Keratinocyte (primary cell): ENCODE results near the gene SDHAF4. TPM values are rescaled to one million over a fixed set of nuclear protein-coding genes. Genes with fewer than 3 reads are reported as not detected.

ENCODE experiments used
- DNase-seq: peaks from one replicate; pipeline ENCODE4 v3.0.0-alpha.2; 2011; ENCODE audit warnings: low read depth, missing footprints, low spot score
- FAIRE-seq: peaks from 2 replicates; lab custom pipeline; 2011; peaks lifted over from hg19 to GRCh38; lab: Jason Lieb, UNC
- H2AFZ ChIP-seq: 2 replicates; pipeline ENCODE4 v1.6.0; 2012; ENCODE audit warnings: low read length, control low read depth, inconsistent platforms; ENCODE audit not compliant: control insufficient read depth
- H3K27ac ChIP-seq: 2 replicates; pipeline ENCODE4 v1.5.1; 2011; ENCODE audit warnings: low read length; ENCODE audit not compliant: control insufficient read depth, insufficient read depth
- H3K27me3 ChIP-seq: 3 replicates; pipeline ENCODE4 v1.6.0; 2011; ENCODE audit warnings: low read length; ENCODE audit not compliant: control insufficient read depth, insufficient read depth; ENCODE audit errors: extremely low read depth
- H3K36me3 ChIP-seq, 2 experiments: 2 replicates in 1 of 2; 3 replicates in 1 of 2; pipeline ENCODE4 v1.5.1; 2011; ENCODE audit warnings: low read length in 2 of 2, mild to moderate bottlenecking in 1 of 2; ENCODE audit not compliant: control insufficient read depth in 2 of 2, insufficient read depth in 2 of 2; ENCODE audit errors: extremely low read depth in 1 of 2
- H3K4me1 ChIP-seq: 3 replicates; pipeline ENCODE4 v1.5.1; 2011; ENCODE audit warnings: low read length; ENCODE audit not compliant: control insufficient read depth, insufficient read depth; ENCODE audit errors: extremely low read depth
- H3K4me2 ChIP-seq: 3 replicates; pipeline ENCODE4 v1.6.0; 2011; ENCODE audit warnings: low read depth, low read length; ENCODE audit not compliant: control insufficient read depth, insufficient read depth; ENCODE audit errors: extremely low read depth
- H3K4me3 ChIP-seq, 3 experiments: fragments of 200-600 bp in 1 of 3; sonication (generic) in 1 of 3; 2 replicates in 2 of 3; 3 replicates in 1 of 3; pipeline ENCODE4 v1.5.1; 2011 to 2016; ENCODE audit warnings: low read length in 3 of 3, mild to moderate bottlenecking in 3 of 3, control low read depth in 2 of 3, inconsistent platforms in 1 of 3, low read depth in 1 of 3, mixed read lengths in 1 of 3, mixed run types in 1 of 3, moderate library complexity in 1 of 3; ENCODE audit not compliant: control insufficient read depth in 2 of 3, insufficient read depth in 2 of 3; ENCODE audit errors: extremely low read depth in 1 of 3
- H3K79me2 ChIP-seq: 2 replicates; pipeline ENCODE4 v1.6.0; 2012; ENCODE audit warnings: low read length; ENCODE audit not compliant: control insufficient read depth, insufficient read depth
- H3K9ac ChIP-seq: 3 replicates; pipeline ENCODE4 v1.6.0; 2011; ENCODE audit warnings: low read length; ENCODE audit not compliant: control insufficient read depth, insufficient read depth; ENCODE audit errors: extremely low read depth
- H3K9me1 ChIP-seq: 3 replicates; pipeline ENCODE4 v1.6.0; 2011; ENCODE audit warnings: low read length; ENCODE audit not compliant: control insufficient read depth, insufficient read depth; ENCODE audit errors: extremely low read depth
- H3K9me3 ChIP-seq: 2 replicates; pipeline ENCODE4 v1.5.1; 2012; ENCODE audit warnings: low read depth, low read length; ENCODE audit not compliant: control insufficient read depth
- H4K20me1 ChIP-seq: 3 replicates; pipeline ENCODE4 v1.6.0; 2011; ENCODE audit warnings: low read length; ENCODE audit not compliant: control insufficient read depth, insufficient read depth; ENCODE audit errors: extremely low read depth
- CTCF ChIP-seq, 3 experiments: IDR thresholded peaks in 1 of 3; conservative IDR thresholded peaks in 1 of 3; optimal IDR thresholded peaks in 1 of 3; 2 replicates in 2 of 3; 3 replicates in 1 of 3; pipeline versions ENCODE3 to v1.5.1; 2011; ENCODE audit warnings: low read length in 3 of 3, mild to moderate bottlenecking in 3 of 3, moderate library complexity in 2 of 3, control low read depth in 1 of 3, inconsistent platforms in 1 of 3; ENCODE audit not compliant: insufficient read depth in 2 of 3; ENCODE audit errors: extremely low read depth in 1 of 3
- EZH2 ChIP-seq: IDR thresholded peaks from one replicate; pipeline ENCODE4 v1.6.1; 2012; ENCODE audit warnings: inconsistent platforms, mild to moderate bottlenecking, low read length, moderate library complexity
- dilution Hi-C: fragments of 300-500 bp; cut with MboI; formaldehyde crosslinking; loops from one replicate; pipeline ENCODE4 v1.7.0; 2020; ENCODE audit warnings: low sequenced_read_pairs; ENCODE audit not compliant: extremely low pct_ligation_motif_present
- polyA plus RNA-seq, 5 experiments: library from polyadenylated mRNA; depleted of rRNA in 3 of 5; stranded (reverse) in 3 of 5; stranded (forward) in 1 of 5; unstranded in 1 of 5; fragments of >200 nt; gene quantifications; 1 replicate in 1 of 5; 2 replicates in 3 of 5; 3 replicates in 1 of 5; pipeline versions ENCODE4 v1.2.1 to v1.2.3, GENCODE V29; 2011 to 2012; ENCODE audit warnings: missing spikeins in 2 of 5, low read depth in 1 of 5, low replicate concordance in 1 of 5

The SDHAF4 gene
- polyA plus RNA-seq, 1 donor (not counting 4 experiments of a cell fraction or from before 2014, with no cell fraction given): 12.7 TPM

- Histone ChIP-seq H3K4me2 (no peak overlapping the region), H3K9me3 (no peaks in the 10 kb centered on the region), H3K79me2 (no peaks in the 10 kb centered on the region), H2AFZ (no peak overlapping the region), H3K36me3 (no peaks in the 10 kb centered on the region), H3K27ac (no peak overlapping the region), H3K9me1 (no peaks in the 10 kb centered on the region), H3K4me1 (no peaks in the 10 kb centered on the region), H3K4me3 (no peak overlapping the region), H3K9ac (no peak overlapping the region), H4K20me1 (no peaks in the 10 kb centered on the region), H3K27me3 (no peaks in the 10 kb centered on the region)
- dilution Hi-C loops: no loop called here
- DNase-seq: no peak
- TF ChIP-seq EZH2 (no peak), CTCF (optimal IDR thresholded peaks at IDR 0.05 in 1 of 3, IDR thresholded peaks at IDR 0.05 in 1 of 3, conservative IDR thresholded peaks at IDR 0.05 in 1 of 3; ENCODE audit: extremely low read depth in 1 of 3, insufficient read depth in 2 of 3, low read length in 3 of 3) (no peak)
- no peak for FAIRE-seq
Measured at GRCh38 chr6:70599187-70599586, 32.5 kb downstream of the SDHAF4 start.

- FAIRE-seq: no peak
- no peak for TF ChIP-seq CTCF (optimal IDR thresholded peaks at IDR 0.05 in 1 of 3, IDR thresholded peaks at IDR 0.05 in 1 of 3, conservative IDR thresholded peaks at IDR 0.05 in 1 of 3; ENCODE audit: extremely low read depth in 1 of 3, insufficient read depth in 2 of 3, low read length in 3 of 3)
- TF ChIP-seq EZH2: no peak
- Histone ChIP-seq H3K79me2 (no peaks in the 10 kb centered on the region), H3K9ac (no peak overlapping the region), H3K36me3 (no peaks in the 10 kb centered on the region), H3K4me3 (no peak overlapping the region), H3K27me3 (no peaks in the 10 kb centered on the region), H2AFZ (no peak overlapping the region), H3K4me1 (no peaks in the 10 kb centered on the region), H3K9me3 (no peaks in the 10 kb centered on the region), H3K27ac (no peak overlapping the region), H3K4me2 (no peak overlapping the region), H3K9me1 (no peaks in the 10 kb centered on the region), H4K20me1 (no peaks in the 10 kb centered on the region)
- DNase-seq: no peak
- dilution Hi-C loops: no loop called here
Measured at GRCh38 chr6:70601014-70601413, 34.3 kb downstream of the SDHAF4 start.
